Astrocyte (in vitro differentiated cells and primary cell): Measurements from ENCODE around the gene CAVIN4. TPM values are rescaled to one million over a fixed set of nuclear protein-coding genes. Genes with fewer than 3 reads are reported as not detected.

ENCODE experiments used
- DNase-seq: peaks from one replicate; pipeline ENCODE4 v3.0.0-alpha.2; 2010; ENCODE audit warnings: low read depth
- FAIRE-seq: peaks from 2 replicates; lab custom pipeline; 2011; peaks lifted over from hg19 to GRCh38; lab: Jason Lieb, UNC
- H2AFZ ChIP-seq: 2 replicates; pipeline ENCODE4 v1.6.0; 2012; ENCODE audit warnings: low read depth, low read length, inconsistent platforms
- H3K27ac ChIP-seq: 2 replicates; pipeline ENCODE4 v1.5.1; 2011; ENCODE audit warnings: low read depth, low read length, inconsistent platforms
- H3K27me3 ChIP-seq: 2 replicates; pipeline ENCODE4 v1.6.0; 2011; ENCODE audit warnings: low read length, inconsistent platforms; ENCODE audit not compliant: insufficient read depth
- H3K36me3 ChIP-seq: 2 replicates; pipeline ENCODE4 v1.5.1; 2011; ENCODE audit warnings: low read length, inconsistent platforms; ENCODE audit not compliant: insufficient read depth
- H3K4me1 ChIP-seq: 2 replicates; pipeline ENCODE4 v1.5.1; 2011; ENCODE audit warnings: low read length, inconsistent platforms; ENCODE audit not compliant: insufficient read depth
- H3K4me2 ChIP-seq: 2 replicates; pipeline ENCODE4 v1.6.0; 2012; ENCODE audit warnings: low read length, inconsistent platforms
- H3K4me3 ChIP-seq: 2 replicates; pipeline ENCODE4 v1.5.1; 2011; ENCODE audit warnings: low read depth, mild to moderate bottlenecking, low read length, inconsistent platforms; ENCODE audit not compliant: insufficient read depth
- H3K79me2 ChIP-seq: 2 replicates; pipeline ENCODE4 v1.6.0; 2012; ENCODE audit warnings: mild to moderate bottlenecking, low read length, inconsistent platforms; ENCODE audit not compliant: insufficient read depth
- H3K9ac ChIP-seq: 2 replicates; pipeline ENCODE4 v1.6.0; 2012; ENCODE audit warnings: mild to moderate bottlenecking, low read length, inconsistent platforms
- H3K9me3 ChIP-seq: 2 replicates; pipeline ENCODE4 v1.5.1; 2012; ENCODE audit warnings: low read depth, mild to moderate bottlenecking, low read length, inconsistent platforms; ENCODE audit not compliant: insufficient read depth
- H4K20me1 ChIP-seq: 2 replicates; pipeline ENCODE4 v1.6.0; 2012; ENCODE audit warnings: low read length, inconsistent platforms; ENCODE audit not compliant: insufficient read depth
- H3K27ac Mint-ChIP-seq: one replicate; pipeline ENCODE4 v1.8.0; 2021; ENCODE audit warnings: mild to moderate bottlenecking, mixed read lengths; ENCODE audit not compliant: unreplicated experiment
- H3K27me3 Mint-ChIP-seq: one replicate; pipeline ENCODE4 v1.8.0; 2021; ENCODE audit warnings: low read depth, mixed read lengths; ENCODE audit not compliant: unreplicated experiment
- H3K36me3 Mint-ChIP-seq: one replicate; pipeline ENCODE4 v1.8.0; 2021; ENCODE audit warnings: low read depth, mixed read lengths; ENCODE audit not compliant: unreplicated experiment
- H3K4me1 Mint-ChIP-seq: one replicate; pipeline ENCODE4 v1.8.0; 2021; ENCODE audit warnings: low read depth, mixed read lengths; ENCODE audit not compliant: unreplicated experiment
- H3K4me3 Mint-ChIP-seq: one replicate; pipeline ENCODE4 v1.8.0; 2021; ENCODE audit warnings: mild to moderate bottlenecking, moderate library complexity, mixed read lengths; ENCODE audit not compliant: unreplicated experiment
- H3K9me3 Mint-ChIP-seq: one replicate; pipeline ENCODE4 v1.8.0; 2021; ENCODE audit warnings: mild to moderate bottlenecking, mixed read lengths; ENCODE audit not compliant: unreplicated experiment
- CTCF ChIP-seq: IDR thresholded peaks from 2 replicates; pipeline ENCODE4 v1.5.1; 2011; ENCODE audit warnings: low read depth, mild to moderate bottlenecking, inconsistent platforms, low read length, moderate library complexity; ENCODE audit not compliant: insufficient read depth
- EZH2 ChIP-seq: IDR thresholded peaks from 2 replicates; pipeline ENCODE4 v1.6.1; 2012; ENCODE audit warnings: mild to moderate bottlenecking, low read length, inconsistent platforms; ENCODE audit not compliant: insufficient read depth
- total RNA-seq: library from RNA; stranded (reverse); gene quantifications from 2 replicates; pipeline ENCODE4 v1.2.1, GENCODE V29; 2021

CAVIN4 gene
- total RNA-seq, 1 donor from 2014 or later, result 4.2 TPM

- DNase-seq (no peak), FAIRE-seq (no peak)
- H3K27me3 Mint-ChIP-seq, result peaks cover 9% of the 10 kb centered on the region
- H3K4me1 Mint-ChIP-seq, result peaks cover 8% of the 10 kb centered on the region
- Histone ChIP-seq H3K36me3 (no peaks in the 10 kb centered on the region), H3K27ac (no peak overlapping the region), H2AFZ (no peak overlapping the region), H4K20me1 (no peaks in the 10 kb centered on the region), H3K9me3 (no peaks in the 10 kb centered on the region), H3K79me2 (no peaks in the 10 kb centered on the region), H3K4me3 (no peak overlapping the region), H3K4me2 (no peak overlapping the region), H3K4me1 (peaks cover 6% of the 10 kb centered on the region), H3K9ac (no peak overlapping the region), H3K27me3 (peaks cover 9% of the 10 kb centered on the region)
- no peaks in the 10 kb centered on the region for H3K36me3 Mint-ChIP-seq
- H3K27ac Mint-ChIP-seq, result no peak overlapping the region
- no peak overlapping the region for H3K4me3 Mint-ChIP-seq
- TF ChIP-seq CTCF (no peak), EZH2 (no peak)
- H3K9me3 Mint-ChIP-seq, result no peaks in the 10 kb centered on the region
Observed at GRCh38 chr9:100600521-100601079, 22.7 kb downstream of the CAVIN4 start.

- TF ChIP-seq CTCF (peak; percentile 69), EZH2 (no peak)
- no peak overlapping the region for H3K27ac Mint-ChIP-seq
- no peak overlapping the region for H3K27ac ChIP-seq
- H3K79me2 ChIP-seq, result no peaks in the 10 kb centered on the region
- no peak overlapping the region for H3K9ac ChIP-seq
- H3K9me3 ChIP-seq, result no peaks in the 10 kb centered on the region
- H3K4me3 ChIP-seq, result no peak overlapping the region
- no peaks in the 10 kb centered on the region for H3K36me3 Mint-ChIP-seq
- peaks cover 6% of the 10 kb centered on the region for H3K4me1 ChIP-seq
- peaks cover 8% of the 10 kb centered on the region for H3K4me1 Mint-ChIP-seq
- no peaks in the 10 kb centered on the region for H3K9me3 Mint-ChIP-seq
- H4K20me1 ChIP-seq, result no peaks in the 10 kb centered on the region
- peaks cover 6% of the 10 kb centered on the region for H3K27me3 Mint-ChIP-seq
- peaks cover 9% of the 10 kb centered on the region for H3K27me3 ChIP-seq
- DNase-seq (peak; percentile 24), FAIRE-seq (no peak)
- no peak overlapping the region for H2AFZ ChIP-seq
- H3K36me3 ChIP-seq, result no peaks in the 10 kb centered on the region
- no peak overlapping the region for H3K4me3 Mint-ChIP-seq
- H3K4me2 ChIP-seq, result no peak overlapping the region
Observed at GRCh38 chr9:100601216-100601615, 23.3 kb downstream of the CAVIN4 start.

- H3K36me3 Mint-ChIP-seq, result no peaks in the 10 kb centered on the region
- Histone ChIP-seq H3K9ac (no peak overlapping the region), H4K20me1 (no peaks in the 10 kb centered on the region), H3K36me3 (no peaks in the 10 kb centered on the region), H3K9me3 (no peaks in the 10 kb centered on the region), H3K79me2 (no peaks in the 10 kb centered on the region), H2AFZ (no peak overlapping the region), H3K4me3 (no peak overlapping the region), H3K27ac (no peak overlapping the region), H3K27me3 (peaks cover 9% of the 10 kb centered on the region), H3K4me1 (peaks cover 6% of the 10 kb centered on the region), H3K4me2 (no peak overlapping the region)
- H3K4me3 Mint-ChIP-seq, result no peak overlapping the region
- no peaks in the 10 kb centered on the region for H3K9me3 Mint-ChIP-seq
- no peak for FAIRE-seq
- TF ChIP-seq CTCF, result peak; percentile 76
- TF ChIP-seq EZH2, result no peak
- H3K4me1 Mint-ChIP-seq, result peaks cover 8% of the 10 kb centered on the region
- H3K27ac Mint-ChIP-seq, result no peak overlapping the region
- DNase-seq, result peak; percentile 27
- H3K27me3 Mint-ChIP-seq, result peaks cover 6% of the 10 kb centered on the region
Observed at GRCh38 chr9:100602342-100602801, 24.5 kb downstream of the CAVIN4 start.
